ENCODE measurements around the gene VCP.
A peak's percentile ranks its signal among the peaks of the same experiment; 100 is the strongest.

The VCP gene

DNA sequence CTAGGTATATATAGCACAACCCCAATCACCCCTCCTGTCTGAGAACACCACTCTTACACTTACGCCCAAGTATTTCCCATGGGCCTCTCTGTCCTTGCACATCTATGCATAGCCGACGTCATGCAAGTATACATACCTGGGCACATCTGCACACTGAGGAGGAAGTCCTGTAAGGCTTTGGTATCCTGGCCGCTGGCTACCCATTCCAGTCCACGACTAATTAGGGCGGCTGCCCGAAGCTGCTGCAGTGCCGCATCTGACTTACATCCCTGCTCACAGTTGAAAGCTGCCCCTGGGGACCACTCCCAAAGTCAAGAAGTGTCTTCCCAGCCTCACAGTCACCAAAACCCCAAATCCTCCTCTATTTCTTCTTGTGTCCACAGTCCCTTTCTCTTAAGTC lies 2.4 kb upstream of the VCP start:
- TF ChIP-seq, protein P1, sequence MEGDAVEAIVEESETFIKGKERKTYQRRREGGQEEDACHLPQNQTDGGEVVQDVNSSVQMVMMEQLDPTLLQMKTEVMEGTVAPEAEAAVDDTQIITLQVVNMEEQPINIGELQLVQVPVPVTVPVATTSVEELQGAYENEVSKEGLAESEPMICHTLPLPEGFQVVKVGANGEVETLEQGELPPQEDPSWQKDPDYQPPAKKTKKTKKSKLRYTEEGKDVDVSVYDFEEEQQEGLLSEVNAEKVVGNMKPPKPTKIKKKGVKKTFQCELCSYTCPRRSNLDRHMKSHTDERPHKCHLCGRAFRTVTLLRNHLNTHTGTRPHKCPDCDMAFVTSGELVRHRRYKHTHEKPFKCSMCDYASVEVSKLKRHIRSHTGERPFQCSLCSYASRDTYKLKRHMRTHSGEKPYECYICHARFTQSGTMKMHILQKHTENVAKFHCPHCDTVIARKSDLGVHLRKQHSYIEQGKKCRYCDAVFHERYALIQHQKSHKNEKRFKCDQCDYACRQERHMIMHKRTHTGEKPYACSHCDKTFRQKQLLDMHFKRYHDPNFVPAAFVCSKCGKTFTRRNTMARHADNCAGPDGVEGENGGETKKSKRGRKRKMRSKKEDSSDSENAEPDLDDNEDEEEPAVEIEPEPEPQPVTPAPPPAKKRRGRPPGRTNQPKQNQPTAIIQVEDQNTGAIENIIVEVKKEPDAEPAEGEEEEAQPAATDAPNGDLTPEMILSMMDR (conservative IDR thresholded peaks at IDR 0.05; ENCODE audit: control insufficient read depth, insufficient read depth, low read depth, low read length) = no peak
- DNase-seq (ENCODE audit: low read depth) = no peak
- no peak overlapping the region for H3K4me3 ChIP-seq (ENCODE audit: control insufficient read depth, low read depth, low read length)

DNA sequence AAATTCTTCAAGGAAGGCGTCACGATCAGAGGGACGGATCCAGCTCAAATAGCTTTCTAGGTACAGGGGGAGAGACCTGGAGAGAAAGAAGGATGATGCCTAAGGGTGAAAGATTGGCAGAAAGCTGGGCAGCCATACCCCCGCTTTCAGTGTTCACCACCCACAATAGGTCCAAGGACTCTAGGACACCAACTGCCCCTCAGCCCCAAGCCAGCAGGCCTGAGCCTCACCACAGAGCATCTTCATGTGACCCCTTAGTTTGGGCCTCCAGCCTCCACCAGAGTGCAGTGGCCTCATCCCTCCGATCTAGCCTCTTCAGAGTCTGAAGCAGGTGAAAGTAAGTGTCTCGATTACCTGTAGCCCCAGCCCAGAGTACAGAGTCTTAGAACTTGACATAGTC lies 1.7 kb upstream of the VCP start:
- DNase-seq (ENCODE audit: low read depth) = no peak
- TF ChIP-seq, protein P1 (conservative IDR thresholded peaks at IDR 0.05; ENCODE audit: control insufficient read depth, insufficient read depth, low read depth, low read length) = no peak
- H3K4me3 ChIP-seq (ENCODE audit: control insufficient read depth, low read depth, low read length) = no peak overlapping the region

DNA sequence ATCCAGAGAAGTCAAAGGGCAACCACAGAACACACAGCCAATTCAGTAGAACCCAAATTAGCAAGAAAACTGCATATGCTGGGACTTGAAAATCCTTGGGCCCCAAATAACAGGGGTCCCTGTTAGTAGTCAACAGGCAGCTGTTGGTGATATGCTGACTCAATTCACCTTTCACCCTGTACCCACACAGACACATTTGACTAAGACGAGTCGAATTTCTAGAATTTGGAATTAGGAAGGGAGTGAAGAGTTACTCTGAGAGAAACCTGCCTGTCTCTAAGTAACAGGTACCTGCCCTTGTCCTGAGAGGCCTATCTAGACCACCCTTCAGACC lies 821 bp upstream of the VCP start:
- no peak overlapping the region for H3K4me3 ChIP-seq (ENCODE audit: control insufficient read depth, low read depth, low read length)
- DNase-seq (ENCODE audit: low read depth) = peak; percentile 22
- TF ChIP-seq, protein P1 (conservative IDR thresholded peaks at IDR 0.05; ENCODE audit: control insufficient read depth, insufficient read depth, low read depth, low read length) = no peak

DNA sequence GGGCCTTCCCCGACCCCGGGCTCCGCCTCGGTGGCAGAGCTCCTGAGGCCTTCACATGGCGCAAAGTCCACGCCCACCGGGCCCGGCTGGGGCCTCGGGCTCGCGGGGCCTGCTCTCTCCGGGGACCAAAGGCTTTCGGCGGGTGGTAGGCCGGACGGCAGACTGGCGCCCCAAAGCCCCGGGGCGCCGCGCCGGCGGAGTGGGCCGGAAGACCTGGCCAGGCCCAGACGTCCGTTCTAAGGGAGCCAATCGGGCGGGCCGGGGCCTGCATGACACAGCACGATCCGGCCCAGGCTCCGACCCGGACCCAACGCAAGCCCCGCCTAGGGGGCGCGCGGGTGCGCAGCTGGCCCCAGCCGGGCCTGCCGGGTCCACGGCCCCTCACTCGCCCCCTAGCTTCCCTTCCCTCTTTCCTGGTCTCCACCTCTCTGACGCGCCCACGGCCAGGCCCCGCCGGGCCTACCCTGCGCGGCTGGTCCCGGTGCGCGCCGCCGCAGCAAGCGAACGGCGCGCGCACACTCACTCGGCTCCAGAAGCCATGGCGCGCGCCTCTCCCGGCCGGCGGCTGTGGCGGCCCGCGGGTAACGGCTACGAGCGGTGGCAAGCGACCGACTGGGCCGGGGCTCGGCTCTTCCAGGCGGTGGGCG lies 488 bp downstream of the VCP start:
- peak; percentile 76 for DNase-seq (ENCODE audit: low read depth)
- peak overlapping the region; percentile 77 for H3K4me3 ChIP-seq (ENCODE audit: control insufficient read depth, low read depth, low read length)
- TF ChIP-seq, protein P1 (conservative IDR thresholded peaks at IDR 0.05; ENCODE audit: control insufficient read depth, insufficient read depth, low read depth, low read length) = no peak

DNA sequence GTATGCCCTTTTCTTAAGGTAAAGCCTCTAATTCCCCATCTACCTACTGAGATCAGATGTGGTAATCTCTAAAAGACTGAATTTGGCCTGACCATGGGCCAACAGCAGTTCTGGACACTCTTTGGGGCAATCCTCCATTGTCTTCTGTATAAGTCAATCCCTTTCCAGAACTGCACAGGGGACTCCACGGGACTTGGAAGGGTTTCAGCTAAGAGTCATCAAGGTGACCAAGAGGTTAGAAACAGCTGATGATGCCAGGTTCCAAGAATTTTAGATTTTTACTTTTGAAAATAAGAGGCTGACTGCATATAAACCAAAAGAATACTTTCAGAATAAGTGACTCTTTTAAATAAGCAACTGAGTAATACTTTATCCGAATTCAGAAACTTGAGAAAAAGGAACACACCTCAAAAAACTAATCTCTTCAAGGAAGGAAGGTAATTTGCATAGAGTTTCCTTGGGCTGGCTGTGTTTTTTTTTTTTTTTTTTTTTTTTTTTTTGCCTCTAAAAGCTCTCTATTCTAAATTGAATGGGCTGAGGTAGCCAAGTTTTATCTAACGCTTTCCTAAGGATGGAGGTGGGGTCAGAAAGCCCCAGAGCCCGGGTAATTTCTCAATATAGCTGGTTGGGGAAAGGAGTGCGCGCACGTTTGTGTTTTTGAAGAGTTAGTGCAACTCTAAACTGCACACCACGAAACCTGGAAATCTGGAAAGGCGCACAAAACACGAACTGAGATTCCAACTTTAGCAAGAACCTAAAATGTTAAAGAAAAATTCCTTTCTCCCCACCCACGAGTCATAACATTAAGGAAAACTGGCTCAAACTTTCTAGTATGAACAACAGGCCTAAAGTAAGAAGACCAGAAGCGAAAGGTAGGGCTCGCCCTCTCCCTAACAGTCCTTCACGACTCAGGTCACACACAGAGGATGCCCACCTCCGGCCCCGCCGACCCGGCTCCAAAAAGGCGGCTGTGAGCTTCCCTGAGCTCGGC lies 1.3 kb downstream of the VCP start:
- TF ChIP-seq, protein P1 (conservative IDR thresholded peaks at IDR 0.05; ENCODE audit: control insufficient read depth, insufficient read depth, low read depth, low read length) = no peak
- peak overlapping the region; percentile 77 for H3K4me3 ChIP-seq (ENCODE audit: control insufficient read depth, low read depth, low read length)
- DNase-seq (ENCODE audit: low read depth) = peak; percentile 47

DNA sequence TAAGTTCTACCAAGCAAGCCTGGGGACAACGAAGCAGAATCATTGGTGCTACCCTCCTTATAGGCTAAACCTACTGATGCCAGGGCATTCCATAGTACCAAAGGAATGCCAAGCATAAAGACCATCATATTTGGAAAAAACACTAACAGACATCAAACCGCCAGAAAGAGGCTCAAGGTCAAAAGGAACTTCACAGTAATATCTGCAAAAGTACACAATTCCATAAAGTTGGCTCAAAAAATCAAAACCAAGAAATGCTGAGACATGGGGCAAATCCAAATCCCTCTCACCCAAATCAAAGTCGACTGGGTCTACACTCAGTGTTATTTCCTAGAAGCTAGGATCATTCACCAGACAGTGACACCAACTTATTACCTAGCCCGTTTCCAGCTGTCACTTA lies 3.4 kb downstream of the VCP start:
- TF ChIP-seq, protein P1 (conservative IDR thresholded peaks at IDR 0.05; ENCODE audit: control insufficient read depth, insufficient read depth, low read depth, low read length) = no peak
- no peak for DNase-seq (ENCODE audit: low read depth)
- H3K4me3 ChIP-seq (ENCODE audit: control insufficient read depth, low read depth, low read length) = no peak overlapping the region

Data from fibroblast of mammary gland (primary cell).